Activated CD4-positive, alpha-beta T cell treated with anti-CD3 and anti-CD28 coated beads, Interleukin-2, amount 10 ng/mL, durations not matched to agents 7 days and 5 days (primary cell): ENCODE data around the gene MOXD1. TPM values are rescaled to one million over a fixed set of nuclear protein-coding genes. Genes with fewer than 3 reads are reported as not detected.

Experiments used
- CTCF ChIA-PET: fragments of 350-600 bp; sonication (Branson Sonifier 250); formaldehyde crosslinking; loops from one replicate; lab custom pipeline; 2021; ENCODE audit warnings: antibody characterized with exemption; lab: Charles Lee
- POLR2A ChIA-PET: fragments of 350-600 bp; sonication (Branson Sonifier 250); formaldehyde crosslinking; loops from one replicate; lab custom pipeline; 2021; ENCODE audit warnings: antibody characterized with exemption; lab: Charles Lee
- DNase-seq: peaks from one replicate; pipeline ENCODE4 v3.0.0-alpha.2; 2020
- H3K27ac Mint-ChIP-seq: one replicate; pipeline ENCODE4 v1.8.0; 2021; ENCODE audit warnings: mild to moderate bottlenecking, moderate library complexity, mixed read lengths
- H3K27me3 Mint-ChIP-seq: one replicate; pipeline ENCODE4 v1.8.0; 2021; ENCODE audit warnings: mixed read lengths
- H3K36me3 Mint-ChIP-seq: one replicate; pipeline ENCODE4 v1.8.0; 2021; ENCODE audit warnings: low read depth, mixed read lengths
- H3K4me1 Mint-ChIP-seq: one replicate; pipeline ENCODE4 v1.8.0; 2021; ENCODE audit warnings: mixed read lengths
- H3K4me3 Mint-ChIP-seq: one replicate; pipeline ENCODE4 v1.8.0; 2021; ENCODE audit warnings: mild to moderate bottlenecking, moderate library complexity, mixed read lengths
- H3K9me3 Mint-ChIP-seq: one replicate; pipeline ENCODE4 v1.8.0; 2021; ENCODE audit warnings: mixed read lengths
- total RNA-seq, 2 experiments: library from RNA; stranded (reverse); gene quantifications; one replicate each; pipeline ENCODE4 v1.2.3, GENCODE V29; 2021

Gene MOXD1
- total RNA-seq, 2 experiments from 2014 or later, result not detected

DNA sequence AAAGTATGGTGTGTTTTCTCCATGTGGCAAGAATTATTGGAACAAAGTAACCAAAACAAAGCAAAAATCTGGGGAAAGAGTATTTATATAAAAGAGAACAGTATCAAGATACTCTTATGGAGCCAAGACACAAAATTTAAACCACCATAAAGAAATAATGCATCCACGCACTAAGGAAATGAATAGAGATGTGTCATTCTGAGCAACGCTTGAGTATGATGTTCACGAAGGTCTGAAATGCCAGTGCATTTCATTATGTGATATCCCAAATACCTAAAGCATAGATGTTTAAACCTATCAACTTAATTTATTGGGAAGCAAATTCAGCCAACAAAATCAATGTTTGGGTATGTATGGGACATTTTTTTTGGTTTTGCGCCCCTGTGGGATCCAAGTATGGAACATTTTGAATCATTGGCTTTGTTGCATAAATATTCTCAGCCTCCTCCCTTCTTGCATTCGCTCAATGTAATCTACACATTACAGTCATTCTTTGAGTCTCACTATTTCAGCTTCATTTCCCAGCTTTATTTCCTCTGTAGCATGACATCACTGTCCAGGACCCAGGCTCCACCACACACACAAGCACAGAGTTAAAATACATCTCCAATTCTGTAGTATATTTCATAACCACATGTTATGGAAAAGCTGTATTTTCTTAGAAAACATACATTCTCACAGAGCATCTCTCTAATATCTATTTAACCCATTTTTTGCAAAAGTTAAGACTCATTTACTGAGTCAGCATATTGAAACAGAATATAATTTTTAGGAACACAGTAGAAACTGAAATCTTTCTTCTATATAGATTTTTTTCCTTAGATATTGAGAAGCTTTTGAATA is 11.6 kb upstream of the MOXD1 start:
- DNase-seq, result no peak
- Mint-ChIP-seq H3K27ac (no peak overlapping the region), H3K4me3 (no peak overlapping the region), H3K9me3 (no peaks in the 10 kb centered on the region), H3K27me3 (peaks cover 24% of the 10 kb centered on the region), H3K36me3 (no peaks in the 10 kb centered on the region), H3K4me1 (no peaks in the 10 kb centered on the region)
- POLR2A ChIA-PET, result no interaction called here
- CTCF ChIA-PET, result interaction anchor here (0.5 kb wide), 1 partner anchor 437 kb away, joined by 3 read pairs; no protein-coding TSS in a partner anchor

DNA sequence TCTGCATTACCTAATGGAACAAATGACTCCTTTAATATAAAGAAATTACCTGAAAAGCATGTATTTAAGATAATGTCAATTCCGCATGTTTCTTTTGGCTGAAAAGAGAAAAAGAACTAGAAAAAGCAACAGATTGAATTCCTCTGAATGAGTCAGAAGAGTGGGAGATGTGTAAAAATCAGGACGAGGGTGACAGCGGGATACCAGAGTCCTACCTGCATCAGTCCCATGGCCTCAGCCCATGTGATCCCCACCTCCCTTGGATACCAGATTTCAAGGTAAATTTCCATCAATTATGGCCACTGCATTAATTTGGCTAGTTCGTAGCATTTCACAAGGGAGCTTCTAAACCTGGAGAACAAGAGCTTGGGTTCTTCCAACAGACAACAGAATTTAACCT is 10.0 kb upstream of the MOXD1 start:
- no peaks in the 10 kb centered on the region for H3K4me1 Mint-ChIP-seq
- H3K9me3 Mint-ChIP-seq, result no peaks in the 10 kb centered on the region
- H3K27me3 Mint-ChIP-seq, result peaks cover 24% of the 10 kb centered on the region
- no peak overlapping the region for H3K27ac Mint-ChIP-seq
- ChIA-PET POLR2A (no interaction called here), CTCF (no interaction called here)
- H3K36me3 Mint-ChIP-seq, result no peaks in the 10 kb centered on the region
- DNase-seq, result no peak
- no peak overlapping the region for H3K4me3 Mint-ChIP-seq

- DNase-seq, result no peak
- CTCF ChIA-PET, result no interaction called here
- POLR2A ChIA-PET, result no interaction called here
- Mint-ChIP-seq H3K4me3 (no peak overlapping the region), H3K4me1 (no peaks in the 10 kb centered on the region), H3K9me3 (no peaks in the 10 kb centered on the region), H3K27ac (no peak overlapping the region), H3K36me3 (no peaks in the 10 kb centered on the region), H3K27me3 (peaks cover 28% of the 10 kb centered on the region)
Observed at GRCh38 chr6:132410830-132411229, 9.6 kb upstream of the MOXD1 start.

DNA sequence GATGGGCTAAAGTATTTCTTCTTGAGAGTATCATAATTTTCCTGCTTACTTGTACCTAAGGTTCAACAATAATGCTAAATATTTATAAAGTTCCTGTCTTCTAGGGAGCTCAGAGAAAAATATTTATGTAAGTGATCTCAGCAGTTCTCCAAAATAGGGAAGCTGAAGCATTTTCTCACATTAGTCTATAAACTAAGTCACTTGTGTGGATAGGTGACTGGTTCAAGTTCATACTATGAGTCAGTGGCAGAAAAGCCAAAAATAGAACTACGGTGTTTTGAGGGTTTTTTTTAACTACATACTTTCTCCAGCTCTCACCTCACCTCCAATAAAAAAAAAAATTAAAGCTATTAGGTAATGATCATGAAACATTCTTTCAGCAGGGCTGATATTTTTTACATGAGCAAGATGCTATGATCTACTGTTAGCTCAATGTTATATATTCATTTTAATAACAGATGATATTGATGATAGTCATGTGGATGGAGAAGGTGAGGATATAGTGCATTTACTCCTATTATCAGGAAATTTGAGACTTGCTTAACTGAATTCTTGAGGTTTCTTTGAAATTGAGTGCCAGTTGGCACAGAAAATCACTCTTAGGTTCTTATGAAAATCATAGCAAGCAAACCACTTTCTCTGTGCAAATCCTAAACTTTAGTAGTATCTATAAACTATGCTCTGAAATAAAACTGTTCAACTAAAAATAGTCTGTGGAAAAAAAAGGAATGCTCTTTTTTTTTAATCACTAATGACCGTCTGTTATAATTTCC is 4.1 kb upstream of the MOXD1 start:
- ChIA-PET POLR2A (no interaction called here), CTCF (no interaction called here)
- Mint-ChIP-seq H3K36me3 (no peaks in the 10 kb centered on the region), H3K4me3 (no peak overlapping the region), H3K27me3 (peaks cover 61% of the 10 kb centered on the region), H3K4me1 (peaks cover 4% of the 10 kb centered on the region), H3K9me3 (no peaks in the 10 kb centered on the region), H3K27ac (no peak overlapping the region)
- DNase-seq, result no peak

- no peaks in the 10 kb centered on the region for H3K9me3 Mint-ChIP-seq
- DNase-seq, result no peak
- peaks cover 65% of the 10 kb centered on the region for H3K27me3 Mint-ChIP-seq
- H3K36me3 Mint-ChIP-seq, result no peaks in the 10 kb centered on the region
- POLR2A ChIA-PET, result no interaction called here
- CTCF ChIA-PET, result no interaction called here
- peaks cover 4% of the 10 kb centered on the region for H3K4me1 Mint-ChIP-seq
- no peak overlapping the region for H3K27ac Mint-ChIP-seq
- H3K4me3 Mint-ChIP-seq, result no peak overlapping the region
Observed at GRCh38 chr6:132404736-132405135, 3.5 kb upstream of the MOXD1 start.

DNA sequence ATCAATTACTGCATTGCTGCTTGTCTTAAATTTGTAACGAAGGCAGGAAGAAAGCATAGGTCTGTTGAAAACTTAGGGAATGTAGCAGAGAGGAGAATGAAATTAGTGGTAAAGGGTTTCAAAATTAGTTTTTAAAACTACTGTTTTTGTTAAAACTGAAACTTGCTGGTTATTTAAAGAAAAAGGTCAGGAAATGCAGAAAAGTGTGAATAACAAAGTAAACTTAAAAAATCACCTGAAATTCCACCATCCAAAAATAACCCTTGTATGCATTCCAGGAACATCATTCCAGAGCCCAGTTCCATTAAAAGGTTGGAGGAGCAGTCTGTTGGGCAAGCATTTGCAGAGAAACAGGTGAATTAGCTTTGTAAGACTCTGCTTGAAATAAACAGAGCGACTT is 3.1 kb upstream of the MOXD1 start:
- CTCF ChIA-PET, result no interaction called here
- DNase-seq, result no peak
- Mint-ChIP-seq H3K36me3 (no peaks in the 10 kb centered on the region), H3K4me1 (peaks cover 4% of the 10 kb centered on the region), H3K4me3 (no peak overlapping the region), H3K27me3 (peaks cover 68% of the 10 kb centered on the region), H3K9me3 (no peaks in the 10 kb centered on the region), H3K27ac (no peak overlapping the region)
- POLR2A ChIA-PET, result no interaction called here

DNA sequence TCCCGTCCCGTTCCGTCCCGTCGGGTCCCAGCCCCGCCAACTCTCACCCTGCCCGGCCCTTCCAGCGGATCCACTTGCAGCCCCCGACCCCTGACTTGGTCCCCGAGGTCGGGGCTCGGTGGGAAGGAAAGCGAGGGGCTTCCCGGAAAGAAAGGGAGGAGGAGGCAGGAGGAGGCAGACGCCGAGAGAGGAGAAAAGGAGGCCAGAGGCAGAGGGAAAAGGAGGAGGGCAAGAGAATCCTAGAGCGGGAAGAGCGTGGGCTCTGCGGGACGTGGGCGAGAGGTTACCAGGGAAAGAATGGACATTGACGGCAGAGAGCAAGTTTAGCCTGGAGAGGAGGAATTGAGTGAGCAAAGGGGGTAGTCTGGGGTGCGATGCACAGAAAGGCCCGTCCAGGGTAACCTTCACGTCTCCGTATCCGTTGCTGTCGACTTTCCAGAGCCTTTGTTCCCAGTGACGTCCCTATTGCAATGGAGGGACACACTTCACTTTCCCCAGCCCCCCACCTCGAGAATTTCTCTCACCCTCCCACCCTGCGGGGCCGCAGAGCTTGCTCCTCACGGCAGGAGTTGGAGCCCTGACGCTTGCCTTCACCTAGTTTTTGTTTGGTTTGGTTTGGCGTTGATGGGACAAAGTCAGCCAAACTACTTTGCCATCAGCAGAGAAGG is 477 bp upstream of the MOXD1 start:
- Mint-ChIP-seq H3K27ac (no peak overlapping the region), H3K9me3 (no peaks in the 10 kb centered on the region), H3K4me1 (peaks cover 4% of the 10 kb centered on the region), H3K36me3 (no peaks in the 10 kb centered on the region), H3K4me3 (peak overlapping the region; percentile 22), H3K27me3 (peaks cover 65% of the 10 kb centered on the region)
- ChIA-PET POLR2A (no interaction called here), CTCF (no interaction called here)
- no peak for DNase-seq

- POLR2A ChIA-PET, result no interaction called here
- Mint-ChIP-seq H3K36me3 (no peaks in the 10 kb centered on the region), H3K4me3 (no peak overlapping the region), H3K9me3 (no peaks in the 10 kb centered on the region), H3K27ac (no peak overlapping the region), H3K27me3 (peaks cover 61% of the 10 kb centered on the region), H3K4me1 (peaks cover 4% of the 10 kb centered on the region)
- CTCF ChIA-PET, result no interaction called here
- no peak for DNase-seq
Observed at GRCh38 chr6:132400555-132400882, 756 bp downstream of the MOXD1 start.

GRCh38 chr6:132399376-132400074 is 1.8 kb downstream of the MOXD1 start:
- Mint-ChIP-seq H3K9me3 (peaks cover 5% of the 10 kb centered on the region), H3K4me3 (no peak overlapping the region), H3K27me3 (peaks cover 63% of the 10 kb centered on the region), H3K27ac (no peak overlapping the region), H3K36me3 (no peaks in the 10 kb centered on the region), H3K4me1 (peaks cover 4% of the 10 kb centered on the region)
- ChIA-PET CTCF (no interaction called here), POLR2A (no interaction called here)
- DNase-seq, result no peak

GRCh38 chr6:132395015-132395597 is 6.2 kb downstream of the MOXD1 start:
- CTCF ChIA-PET, result no interaction called here
- Mint-ChIP-seq H3K9me3 (peaks cover 12% of the 10 kb centered on the region), H3K4me3 (no peak overlapping the region), H3K27ac (no peak overlapping the region), H3K36me3 (no peaks in the 10 kb centered on the region), H3K4me1 (no peaks in the 10 kb centered on the region), H3K27me3 (peaks cover 35% of the 10 kb centered on the region)
- POLR2A ChIA-PET, result no interaction called here
- DNase-seq, result no peak

GRCh38 chr6:132392792-132393191 is 8.5 kb downstream of the MOXD1 start:
- H3K27me3 Mint-ChIP-seq, result peaks cover 24% of the 10 kb centered on the region
- CTCF ChIA-PET, result no interaction called here
- H3K4me1 Mint-ChIP-seq, result no peaks in the 10 kb centered on the region
- no peak for DNase-seq
- POLR2A ChIA-PET, result no interaction called here
- no peak overlapping the region for H3K27ac Mint-ChIP-seq
- H3K4me3 Mint-ChIP-seq, result no peak overlapping the region
- no peaks in the 10 kb centered on the region for H3K36me3 Mint-ChIP-seq
- H3K9me3 Mint-ChIP-seq, result peaks cover 12% of the 10 kb centered on the region

DNA sequence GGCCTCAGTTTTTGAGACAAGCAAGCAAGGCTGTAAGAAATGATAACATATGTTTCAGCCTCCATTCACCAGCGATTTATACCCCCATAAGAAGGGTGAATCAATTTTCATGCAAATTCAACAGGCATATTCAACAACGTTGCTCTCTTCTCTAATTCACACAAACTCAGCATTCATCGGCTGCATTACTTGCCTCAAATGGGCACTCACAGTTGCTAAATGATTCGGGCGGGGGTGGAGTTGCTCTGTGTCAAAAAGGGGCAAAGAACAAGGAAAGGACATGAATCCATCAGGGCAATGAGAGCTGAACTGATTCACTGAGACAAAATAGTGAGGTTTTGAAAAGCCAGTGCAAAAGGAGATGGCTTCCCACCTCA is 9.0 kb downstream of the MOXD1 start:
- no peak for DNase-seq
- no peak overlapping the region for H3K4me3 Mint-ChIP-seq
- H3K9me3 Mint-ChIP-seq, result peaks cover 12% of the 10 kb centered on the region
- peaks cover 22% of the 10 kb centered on the region for H3K27me3 Mint-ChIP-seq
- CTCF ChIA-PET, result no interaction called here
- no peaks in the 10 kb centered on the region for H3K4me1 Mint-ChIP-seq
- H3K27ac Mint-ChIP-seq, result no peak overlapping the region
- POLR2A ChIA-PET, result no interaction called here
- H3K36me3 Mint-ChIP-seq, result no peaks in the 10 kb centered on the region
